ENCODE measurements around the gene TRANK1. TPM values are rescaled to one million over a fixed set of nuclear protein-coding genes. Genes with fewer than 3 reads are reported as not detected.

Gene TRANK1
- polyA plus RNA-seq, 1 donor, result 10.7 TPM

GRCh38 chr3:36800533-36801116, 144.2 kb downstream of the TRANK1 start:
- Histone ChIP-seq H3K4me1 (ENCODE audit: control insufficient read depth, insufficient read depth, low read length) (no peaks in the 10 kb centered on the region), H3K27me3 (ENCODE audit: control insufficient read depth, insufficient read depth, low read length) (no peaks in the 10 kb centered on the region), H3K27ac (ENCODE audit: low read length) (no peak overlapping the region), H3K36me3 (ENCODE audit: control insufficient read depth, insufficient read depth, low read length) (no peaks in the 10 kb centered on the region), H3K9me3 (ENCODE audit: control insufficient read depth, low read depth, low read length) (no peaks in the 10 kb centered on the region), H3K4me3 (ENCODE audit: low read length) (no peak overlapping the region)
- no CpG with 5 or more reads among the region's 3 CpGs for WGBS (ENCODE audit: insufficient coverage, low lambda C conversion rate)
- DNase-seq, result no peak

- H3K36me3 ChIP-seq (ENCODE audit: control insufficient read depth, insufficient read depth, low read length), result no peaks in the 10 kb centered on the region
- H3K9me3 ChIP-seq (ENCODE audit: control insufficient read depth, low read depth, low read length), result no peaks in the 10 kb centered on the region
- no peak for DNase-seq
- H3K27ac ChIP-seq (ENCODE audit: low read length), result no peak overlapping the region
- no peaks in the 10 kb centered on the region for H3K4me1 ChIP-seq (ENCODE audit: control insufficient read depth, insufficient read depth, low read length)
- H3K27me3 ChIP-seq (ENCODE audit: control insufficient read depth, insufficient read depth, low read length), result peaks cover 4% of the 10 kb centered on the region
- no peak overlapping the region for H3K4me3 ChIP-seq (ENCODE audit: low read length)
These were observed 148.0 kb downstream of the TRANK1 start for GRCh38 chr3:36796881-36797280.

DNA sequence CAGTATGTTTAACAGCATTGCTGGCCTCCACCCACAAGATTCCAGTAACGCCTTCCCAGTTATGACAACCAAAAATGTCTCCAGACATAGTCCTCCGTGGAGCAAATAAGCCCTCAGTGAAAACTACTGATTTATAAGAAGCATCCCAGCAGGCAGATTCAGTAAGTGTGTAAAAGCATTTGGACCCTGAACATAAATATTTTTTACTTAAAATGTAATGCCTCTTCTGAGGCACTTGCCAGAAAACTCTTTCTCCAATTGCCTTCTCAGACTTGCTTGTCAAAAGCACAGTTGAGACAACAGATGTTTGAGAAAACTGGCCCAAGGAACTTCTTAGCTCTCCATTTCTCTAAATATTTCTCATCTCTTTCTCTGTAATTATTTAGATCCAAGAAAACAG, 148.7 kb downstream of the TRANK1 start:
- no peak for DNase-seq
- no CpG with 5 or more reads among the region's 2 CpGs for WGBS (ENCODE audit: insufficient coverage, low lambda C conversion rate)

DNA sequence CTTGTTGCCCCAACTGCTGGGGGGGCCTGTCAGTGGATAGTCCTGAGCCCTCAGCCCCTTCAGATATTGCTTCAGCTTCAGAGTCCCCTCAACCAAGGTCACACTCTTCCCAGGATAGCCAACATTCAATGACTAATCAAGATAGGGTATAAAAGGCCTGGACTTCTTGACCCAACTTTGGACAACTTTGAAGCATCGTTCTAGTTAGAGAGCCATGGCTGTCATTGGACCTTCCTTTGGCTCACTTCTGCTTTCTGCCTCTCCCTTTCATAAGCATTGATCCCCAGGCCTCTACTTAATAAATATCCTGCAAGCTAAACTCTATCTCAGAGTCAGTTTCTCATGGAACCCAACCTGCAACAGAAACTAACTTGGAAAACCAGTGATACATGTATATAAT, 149.2 kb downstream of the TRANK1 start:
- Histone ChIP-seq H3K27ac (ENCODE audit: low read length) (no peak overlapping the region), H3K9me3 (ENCODE audit: control insufficient read depth, low read depth, low read length) (no peaks in the 10 kb centered on the region), H3K27me3 (ENCODE audit: control insufficient read depth, insufficient read depth, low read length) (peaks cover 4% of the 10 kb centered on the region), H3K36me3 (ENCODE audit: control insufficient read depth, insufficient read depth, low read length) (no peaks in the 10 kb centered on the region), H3K4me1 (ENCODE audit: control insufficient read depth, insufficient read depth, low read length) (no peaks in the 10 kb centered on the region), H3K4me3 (ENCODE audit: low read length) (no peak overlapping the region)
- DNase-seq, result no peak
- no CpG with 5 or more reads among the region's 1 CpG for WGBS (ENCODE audit: insufficient coverage, low lambda C conversion rate)

More for the DNA sequence above, 148.7 kb downstream of the TRANK1 start:
- no peak overlapping the region for H3K27ac ChIP-seq (ENCODE audit: low read length)
- peaks cover 4% of the 10 kb centered on the region for H3K27me3 ChIP-seq (ENCODE audit: control insufficient read depth, insufficient read depth, low read length)
- no peaks in the 10 kb centered on the region for H3K4me1 ChIP-seq (ENCODE audit: control insufficient read depth, insufficient read depth, low read length)
- no peaks in the 10 kb centered on the region for H3K36me3 ChIP-seq (ENCODE audit: control insufficient read depth, insufficient read depth, low read length)
- H3K4me3 ChIP-seq (ENCODE audit: low read length), result no peak overlapping the region
- H3K9me3 ChIP-seq (ENCODE audit: control insufficient read depth, low read depth, low read length), result no peaks in the 10 kb centered on the region

- Histone ChIP-seq H3K36me3 (ENCODE audit: control insufficient read depth, insufficient read depth, low read length) (no peaks in the 10 kb centered on the region), H3K9me3 (ENCODE audit: control insufficient read depth, low read depth, low read length) (no peaks in the 10 kb centered on the region), H3K4me3 (ENCODE audit: low read length) (no peak overlapping the region), H3K27ac (ENCODE audit: low read length) (no peak overlapping the region), H3K4me1 (ENCODE audit: control insufficient read depth, insufficient read depth, low read length) (no peaks in the 10 kb centered on the region), H3K27me3 (ENCODE audit: control insufficient read depth, insufficient read depth, low read length) (peaks cover 4% of the 10 kb centered on the region)
- no peak for DNase-seq
- 64% methylated on average over 2 of the region's 4 CpGs for WGBS (ENCODE audit: insufficient coverage, low lambda C conversion rate)
These were observed 152.5 kb downstream of the TRANK1 start for GRCh38 chr3:36792342-36792741.

GRCh38 chr3:36790765-36791164, 154.1 kb downstream of the TRANK1 start:
- Histone ChIP-seq H3K4me3 (ENCODE audit: low read length) (no peak overlapping the region), H3K27me3 (ENCODE audit: control insufficient read depth, insufficient read depth, low read length) (peaks cover 4% of the 10 kb centered on the region), H3K27ac (ENCODE audit: low read length) (no peak overlapping the region), H3K36me3 (ENCODE audit: control insufficient read depth, insufficient read depth, low read length) (no peaks in the 10 kb centered on the region), H3K9me3 (ENCODE audit: control insufficient read depth, low read depth, low read length) (no peaks in the 10 kb centered on the region), H3K4me1 (ENCODE audit: control insufficient read depth, insufficient read depth, low read length) (no peaks in the 10 kb centered on the region)
- no peak for DNase-seq
- WGBS (ENCODE audit: insufficient coverage, low lambda C conversion rate), result no CpG with 5 or more reads among the region's 6 CpGs

- Histone ChIP-seq H3K27ac (ENCODE audit: low read length) (no peak overlapping the region), H3K9me3 (ENCODE audit: control insufficient read depth, low read depth, low read length) (no peaks in the 10 kb centered on the region), H3K27me3 (ENCODE audit: control insufficient read depth, insufficient read depth, low read length) (no peaks in the 10 kb centered on the region), H3K36me3 (ENCODE audit: control insufficient read depth, insufficient read depth, low read length) (no peaks in the 10 kb centered on the region), H3K4me1 (ENCODE audit: control insufficient read depth, insufficient read depth, low read length) (no peaks in the 10 kb centered on the region), H3K4me3 (ENCODE audit: low read length) (no peak overlapping the region)
- DNase-seq, result no peak
- 80% methylated on average over 1 of the region's 3 CpGs for WGBS (ENCODE audit: insufficient coverage, low lambda C conversion rate)
These were observed 157.6 kb downstream of the TRANK1 start for GRCh38 chr3:36786921-36787890.

- Histone ChIP-seq H3K27ac (ENCODE audit: low read length) (no peak overlapping the region), H3K36me3 (ENCODE audit: control insufficient read depth, insufficient read depth, low read length) (no peaks in the 10 kb centered on the region), H3K27me3 (ENCODE audit: control insufficient read depth, insufficient read depth, low read length) (no peaks in the 10 kb centered on the region), H3K4me1 (ENCODE audit: control insufficient read depth, insufficient read depth, low read length) (no peaks in the 10 kb centered on the region), H3K9me3 (ENCODE audit: control insufficient read depth, low read depth, low read length) (no peaks in the 10 kb centered on the region), H3K4me3 (ENCODE audit: low read length) (no peak overlapping the region)
- DNase-seq, result no peak
- WGBS (ENCODE audit: insufficient coverage, low lambda C conversion rate), result no CpG with 5 or more reads among the region's 3 CpGs
These were observed 160.7 kb downstream of the TRANK1 start for GRCh38 chr3:36784138-36784635.

DNA sequence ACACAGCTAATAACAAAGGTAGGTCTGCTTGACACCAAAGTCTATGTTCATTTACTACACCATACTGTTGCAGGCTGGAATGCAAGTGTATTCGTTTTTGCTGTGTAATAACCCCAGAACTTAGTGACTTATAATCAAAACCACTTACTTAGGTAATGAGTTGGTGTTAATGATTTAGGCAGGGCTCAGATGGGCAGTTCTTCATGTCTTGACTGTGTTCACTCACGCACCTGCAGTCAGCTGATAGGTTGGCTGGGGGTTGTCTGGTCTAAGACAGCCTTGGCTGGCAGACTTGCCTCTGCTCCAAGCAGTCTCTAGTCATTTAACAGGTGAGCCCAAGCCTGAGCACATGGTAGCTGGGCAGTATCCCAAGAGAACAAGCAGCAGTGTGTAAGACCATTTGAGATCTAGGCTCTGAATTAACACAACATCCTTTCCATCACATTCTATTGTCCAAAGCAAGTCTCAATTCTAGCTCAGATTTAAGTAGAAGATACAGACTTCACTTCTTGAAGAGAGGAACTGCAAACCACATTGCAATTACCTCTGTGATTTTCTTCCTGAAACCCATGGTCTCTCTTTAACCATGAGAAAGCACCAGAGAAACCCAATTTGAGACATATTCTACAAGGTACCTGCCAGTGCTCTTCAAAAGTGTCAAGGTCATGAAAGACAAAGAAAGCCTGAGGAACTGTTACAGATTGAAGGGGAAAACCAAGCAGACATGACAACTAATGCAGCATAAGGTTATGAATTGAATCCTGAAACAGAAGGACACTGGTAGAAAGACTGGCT, 167.2 kb downstream of the TRANK1 start:
- Histone ChIP-seq H3K27me3 (ENCODE audit: control insufficient read depth, insufficient read depth, low read length) (peaks cover 2% of the 10 kb centered on the region), H3K4me3 (ENCODE audit: low read length) (no peak overlapping the region), H3K27ac (ENCODE audit: low read length) (no peak overlapping the region), H3K9me3 (ENCODE audit: control insufficient read depth, low read depth, low read length) (no peaks in the 10 kb centered on the region), H3K36me3 (ENCODE audit: control insufficient read depth, insufficient read depth, low read length) (no peaks in the 10 kb centered on the region), H3K4me1 (ENCODE audit: control insufficient read depth, insufficient read depth, low read length) (no peaks in the 10 kb centered on the region)
- no peak for DNase-seq
- no CpG with 5 or more reads among the region's 2 CpGs for WGBS (ENCODE audit: insufficient coverage, low lambda C conversion rate)

Measured in large intestine (tissue), 3 donors.